Measurements from ENCODE around the gene KCTD12.
A peak's percentile ranks its signal among the peaks of the same experiment; 100 is the strongest.

Gene KCTD12

GRCh38 chr13:76887076-76887563, 915 bp upstream of the KCTD12 start:
- DNase-seq (ENCODE audit: low spot score) = no peak

- DNase-seq (ENCODE audit: low spot score) = no peak
Measured at GRCh38 chr13:76886005-76886291, 257 bp downstream of the KCTD12 start.

GRCh38 chr13:76885203-76886004, 801 bp downstream of the KCTD12 start:
- DNase-seq (ENCODE audit: low spot score) = no peak

GRCh38 chr13:76884907-76885202, 1.4 kb downstream of the KCTD12 start:
- no peak for DNase-seq (ENCODE audit: low spot score)

GRCh38 chr13:76884186-76884906, 1.9 kb downstream of the KCTD12 start:
- peak; percentile 19 for DNase-seq (ENCODE audit: low spot score)

GRCh38 chr13:76883236-76883635, 3.0 kb downstream of the KCTD12 start:
- DNase-seq (ENCODE audit: low spot score) = no peak

- no peak for DNase-seq (ENCODE audit: low spot score)
Measured at GRCh38 chr13:76882431-76882830, 3.8 kb downstream of the KCTD12 start.

GRCh38 chr13:76879883-76880270, 6.3 kb downstream of the KCTD12 start:
- DNase-seq (ENCODE audit: low spot score) = no peak

GRCh38 chr13:76879203-76879882, 6.9 kb downstream of the KCTD12 start:
- DNase-seq (ENCODE audit: low spot score) = peak; percentile 72

GRCh38 chr13:76878043-76878442, 8.2 kb downstream of the KCTD12 start:
- no peak for DNase-seq (ENCODE audit: low spot score)

- DNase-seq (ENCODE audit: low spot score) = no peak
Measured at GRCh38 chr13:76875271-76875815, 10.9 kb downstream of the KCTD12 start.

- peak; percentile 30 for DNase-seq (ENCODE audit: low spot score)
Measured at GRCh38 chr13:76874479-76874878, 11.7 kb downstream of the KCTD12 start.

- no peak for DNase-seq (ENCODE audit: low spot score)
Measured at GRCh38 chr13:76873445-76873844, 12.8 kb downstream of the KCTD12 start.

- no peak for DNase-seq (ENCODE audit: low spot score)
Measured at GRCh38 chr13:76872675-76873074, 13.5 kb downstream of the KCTD12 start.

- no peak for DNase-seq (ENCODE audit: low spot score)
Measured at GRCh38 chr13:76871432-76871831, 14.8 kb downstream of the KCTD12 start.

GRCh38 chr13:76868371-76868770, 17.8 kb downstream of the KCTD12 start:
- DNase-seq (ENCODE audit: low spot score) = no peak

- DNase-seq (ENCODE audit: low spot score) = no peak
Measured at GRCh38 chr13:76865996-76866503, 20.2 kb downstream of the KCTD12 start.

GRCh38 chr13:76865109-76865508, 21.1 kb downstream of the KCTD12 start:
- no peak for DNase-seq (ENCODE audit: low spot score)

- DNase-seq (ENCODE audit: low spot score) = no peak
Measured at GRCh38 chr13:76864259-76864658, 21.9 kb downstream of the KCTD12 start.

- DNase-seq (ENCODE audit: low spot score) = no peak
Measured at GRCh38 chr13:76863022-76863421, 23.2 kb downstream of the KCTD12 start.

- no peak for DNase-seq (ENCODE audit: low spot score)
Measured at GRCh38 chr13:76861859-76862258, 24.3 kb downstream of the KCTD12 start.

- no peak for DNase-seq (ENCODE audit: low spot score)
Measured at GRCh38 chr13:76860706-76861105, 25.5 kb downstream of the KCTD12 start.

- DNase-seq (ENCODE audit: low spot score) = no peak
Measured at GRCh38 chr13:76854894-76855293, 31.3 kb downstream of the KCTD12 start.
